ENCODE measurements around the gene ACBD6.

DNA sequence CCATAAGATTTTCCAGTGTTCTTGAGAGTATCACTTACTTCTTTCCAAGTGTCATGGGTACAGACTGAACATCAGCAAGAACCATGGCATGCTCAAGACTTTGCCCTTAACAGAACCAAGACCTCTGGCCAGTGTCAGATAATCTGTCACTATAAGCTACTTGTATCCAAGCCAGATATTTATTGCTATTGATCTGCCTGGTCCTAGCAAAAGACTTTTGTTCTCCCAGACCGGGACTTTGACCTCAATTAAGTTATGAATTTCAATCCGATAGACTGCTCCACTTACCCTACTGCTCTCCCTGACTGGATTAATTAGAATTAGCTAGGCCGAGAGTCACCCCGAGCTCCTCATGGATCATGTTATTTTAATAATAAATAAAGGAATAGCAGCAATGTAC is 129.6 kb downstream of the ACBD6 start:
- TF ChIP-seq CTCF (conservative IDR thresholded peaks at IDR 0.05 in 1 of 2, IDR thresholded peaks at IDR 0.05 in 1 of 2; ENCODE audit: extremely low read depth in 1 of 2, insufficient read depth in 1 of 2, low read depth in 1 of 2, low read length in 2 of 2) (no peak), EZH2 (IDR thresholded peaks at IDR 0.05; ENCODE audit: borderline replicate concordance, low read length) (no peak)

Data from mammary epithelial cell (primary cell).